HEK293T (cell line): Measurements from ENCODE around the gene ERICH4.

Source experiments
- BHLHE40 ChIP-seq: fragments of 450-650 bp; IDR thresholded peaks from 2 replicates; pipeline ENCODE4 v1.6.1; 2016; ENCODE audit warnings: mild to moderate bottlenecking, moderate library complexity, borderline replicate concordance
- ELF4 ChIP-seq: fragments of 450-650 bp; IDR thresholded peaks from 2 replicates; pipeline ENCODE4 v1.6.1; 2017; ENCODE audit warnings: antibody characterized with exemption
- HDGF ChIP-seq: fragments of 450-650 bp; IDR thresholded peaks from 2 replicates; pipeline ENCODE4 v1.6.1; 2017; ENCODE audit warnings: antibody characterized with exemption, borderline replicate concordance
- SP1 ChIP-seq: fragments of 450-650 bp; IDR thresholded peaks from 2 replicates; pipeline ENCODE4 v1.6.1; 2017
- SUZ12 ChIP-seq: fragments of 450-650 bp; IDR thresholded peaks from 2 replicates; pipeline ENCODE4 v1.6.1; 2016; ENCODE audit warnings: mild to moderate bottlenecking

- TF ChIP-seq ELF4 = no peak
- TF ChIP-seq BHLHE40 = no peak
- TF ChIP-seq SP1 = no peak
- TF ChIP-seq HDGF = no peak
- TF ChIP-seq SUZ12 = no peak
Observed at GRCh38 chr19:41403181-41403970, 39.6 kb upstream of the ERICH4 start.
